ENCODE results near the gene PRKACB.

PRKACB gene

GRCh38 chr1:84159533-84160240 is 15.6 kb downstream of the PRKACB start:
- DNase-seq: no peak

GRCh38 chr1:84162295-84162694 is 18.2 kb downstream of the PRKACB start:
- no peak for DNase-seq

GRCh38 chr1:84163123-84163931 is 19.3 kb downstream of the PRKACB start:
- no peak for DNase-seq

GRCh38 chr1:84164161-84164560 is 20.1 kb downstream of the PRKACB start:
- peak; percentile 63 for DNase-seq

GRCh38 chr1:84164567-84165021 is 20.5 kb downstream of the PRKACB start:
- peak; percentile 63 for DNase-seq

- DNase-seq: no peak
These were observed 21.5 kb downstream of the PRKACB start for GRCh38 chr1:84165601-84166000.

GRCh38 chr1:84166797-84167196 is 22.7 kb downstream of the PRKACB start:
- no peak for DNase-seq

GRCh38 chr1:84168783-84169182 is 24.7 kb downstream of the PRKACB start:
- no peak for DNase-seq

- no peak for DNase-seq
These were observed 26.1 kb downstream of the PRKACB start for GRCh38 chr1:84170171-84170570.

- no peak for DNase-seq
These were observed 27.4 kb downstream of the PRKACB start for GRCh38 chr1:84171481-84171880.

GRCh38 chr1:84174051-84174556 is 30.0 kb downstream of the PRKACB start:
- DNase-seq: no peak

GRCh38 chr1:84181350-84182005 is 37.4 kb downstream of the PRKACB start:
- DNase-seq: no peak

- no peak for DNase-seq
These were observed 46.4 kb downstream of the PRKACB start for GRCh38 chr1:84190455-84190854.

- no peak for DNase-seq
These were observed 48.6 kb downstream of the PRKACB start for GRCh38 chr1:84192681-84193080.

GRCh38 chr1:84198832-84199231 is 54.8 kb downstream of the PRKACB start:
- no peak for DNase-seq

GRCh38 chr1:84199257-84199656 is 55.2 kb downstream of the PRKACB start:
- no peak for DNase-seq

GRCh38 chr1:84202126-84202525 is 58.1 kb downstream of the PRKACB start:
- DNase-seq: no peak

GRCh38 chr1:84206375-84206774 is 62.3 kb downstream of the PRKACB start:
- no peak for DNase-seq

GRCh38 chr1:84208935-84209334 is 64.9 kb downstream of the PRKACB start:
- no peak for DNase-seq

GRCh38 chr1:84214115-84214956 is 70.3 kb downstream of the PRKACB start:
- no peak for DNase-seq

GRCh38 chr1:84217239-84217638 is 73.2 kb downstream of the PRKACB start:
- DNase-seq: no peak

- DNase-seq: no peak
These were observed 79.8 kb downstream of the PRKACB start for GRCh38 chr1:84223751-84224432.

Measured in NCI-H1092 (cell line).